Stimulated activated naive CD8-positive, alpha-beta T cell treated with anti-CD3 and anti-CD28 coated beads, Interleukin-15, Interleukin-2, amounts not matched to agents 100 ng/mL and 50 ng/mL, for 24 hours (primary cell): ENCODE results near the gene CTNNAL1.
"Not testable (repeated sequence)": the region's sequence is repeated elsewhere in the genome, so short reads cannot be mapped to it uniquely, and the experiment has no call there.

Experiments used
- H3K27ac Mint-ChIP-seq: one replicate; pipeline ENCODE4 v1.8.0; 2021; ENCODE audit warnings: mild to moderate bottlenecking, mixed read lengths
- H3K27me3 Mint-ChIP-seq: one replicate; pipeline ENCODE4 v1.8.0; 2021; ENCODE audit warnings: mixed read lengths
- H3K36me3 Mint-ChIP-seq: one replicate; pipeline ENCODE4 v1.8.0; 2021; ENCODE audit warnings: low read depth, mixed read lengths
- H3K4me1 Mint-ChIP-seq: one replicate; pipeline ENCODE4 v1.8.0; 2021; ENCODE audit warnings: low read depth, mixed read lengths
- H3K4me3 Mint-ChIP-seq: one replicate; pipeline ENCODE4 v1.8.0; 2021; ENCODE audit warnings: mild to moderate bottlenecking, mixed read lengths
- H3K9me3 Mint-ChIP-seq: one replicate; pipeline ENCODE4 v1.8.0; 2021; ENCODE audit warnings: mixed read lengths

The CTNNAL1 gene

GRCh38 chr9:108905494-108905893 lies 107.8 kb downstream of the CTNNAL1 start:
- Mint-ChIP-seq H3K9me3 (no peaks in the 10 kb centered on the region), H3K27ac (no peak overlapping the region), H3K4me1 (no peaks in the 10 kb centered on the region), H3K27me3 (no peaks in the 10 kb centered on the region), H3K36me3 (peaks cover 78% of the 10 kb centered on the region), H3K4me3 (no peak overlapping the region)

- H3K36me3 Mint-ChIP-seq: peaks cover 82% of the 10 kb centered on the region
- H3K4me1 Mint-ChIP-seq: no peaks in the 10 kb centered on the region
- no peak overlapping the region for H3K4me3 Mint-ChIP-seq
- no peaks in the 10 kb centered on the region for H3K27me3 Mint-ChIP-seq
- no peaks in the 10 kb centered on the region for H3K9me3 Mint-ChIP-seq
- H3K27ac Mint-ChIP-seq: no peak overlapping the region
Measured at GRCh38 chr9:108904161-108904560, 109.1 kb downstream of the CTNNAL1 start.

DNA sequence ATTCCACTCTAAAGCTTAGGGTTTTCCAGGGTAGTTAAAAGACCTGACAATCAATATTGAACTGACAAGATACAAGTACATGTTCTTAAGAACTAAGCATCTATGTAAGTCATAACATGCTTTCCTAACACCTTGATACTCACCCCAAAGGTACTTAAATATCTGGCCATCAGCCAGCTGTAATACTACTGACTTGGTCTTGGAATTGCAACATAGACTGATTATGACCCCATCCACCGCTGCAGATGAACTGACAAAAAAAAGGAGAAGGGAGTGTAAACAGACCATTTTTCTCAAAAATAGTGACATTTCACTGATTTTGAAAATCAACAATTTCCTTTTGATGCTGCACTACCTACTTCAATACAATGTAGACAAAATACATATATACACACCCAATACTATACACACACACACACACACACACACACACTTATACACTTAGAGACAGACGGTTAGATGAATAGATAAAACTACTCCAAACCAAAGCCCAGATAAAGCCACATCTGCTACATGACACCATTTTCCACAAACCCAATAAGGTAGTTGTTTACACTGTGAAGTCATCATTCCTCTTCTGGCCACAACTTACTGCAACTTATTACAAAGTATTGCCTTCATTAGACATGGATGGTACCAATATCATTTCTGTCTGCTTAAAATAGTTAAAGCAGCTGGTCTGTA lies 109.7 kb downstream of the CTNNAL1 start:
- no peak overlapping the region for H3K4me3 Mint-ChIP-seq
- no peak overlapping the region for H3K27ac Mint-ChIP-seq
- H3K4me1 Mint-ChIP-seq: no peaks in the 10 kb centered on the region
- H3K36me3 Mint-ChIP-seq: peaks cover 80% of the 10 kb centered on the region
- H3K9me3 Mint-ChIP-seq: no peaks in the 10 kb centered on the region
- no peaks in the 10 kb centered on the region for H3K27me3 Mint-ChIP-seq

GRCh38 chr9:108900176-108900575 lies 113.1 kb downstream of the CTNNAL1 start:
- H3K4me3 Mint-ChIP-seq: no peak overlapping the region
- no peak overlapping the region for H3K27ac Mint-ChIP-seq
- peaks cover 86% of the 10 kb centered on the region for H3K36me3 Mint-ChIP-seq
- H3K27me3 Mint-ChIP-seq: no peaks in the 10 kb centered on the region
- no peaks in the 10 kb centered on the region for H3K9me3 Mint-ChIP-seq
- H3K4me1 Mint-ChIP-seq: no peaks in the 10 kb centered on the region

DNA sequence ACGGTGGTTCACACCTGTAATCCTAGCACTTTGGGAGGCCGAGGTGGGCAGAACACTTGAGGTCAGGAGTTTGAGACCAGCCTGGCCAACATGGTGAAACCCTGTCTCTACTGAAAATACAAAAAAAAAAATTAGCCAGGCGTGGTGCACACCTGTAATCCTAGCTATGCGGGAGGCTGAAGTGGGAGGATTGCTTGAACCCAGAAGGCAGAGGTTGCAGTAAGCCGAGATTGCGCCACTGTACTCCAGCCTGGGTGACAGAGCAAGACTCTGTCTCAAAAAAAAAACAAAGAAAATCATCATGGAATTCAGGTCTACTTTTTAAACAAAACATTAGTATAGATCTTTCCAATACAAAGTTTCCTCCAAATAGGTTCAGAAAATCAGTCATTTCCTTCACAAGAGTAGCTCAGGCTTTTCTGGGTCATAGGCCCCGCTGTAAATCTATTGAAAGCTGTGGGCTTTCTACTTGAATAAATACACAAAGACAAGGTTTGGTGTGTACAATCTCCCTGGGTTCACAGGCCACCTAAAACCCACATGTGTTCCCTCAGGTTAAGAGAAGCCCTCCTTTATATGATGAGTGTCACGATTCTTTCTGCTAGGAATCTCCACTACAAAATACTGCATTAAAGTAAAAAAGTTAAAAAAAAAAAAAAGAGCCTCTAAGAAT lies 114.1 kb downstream of the CTNNAL1 start:
- not testable (repeated sequence) for H3K27ac Mint-ChIP-seq, H3K4me3 Mint-ChIP-seq, H3K9me3 Mint-ChIP-seq, H3K27me3 Mint-ChIP-seq, H3K4me1 Mint-ChIP-seq
- H3K36me3 Mint-ChIP-seq: peaks cover 89% of the 10 kb centered on the region

- no peak overlapping the region for H3K4me3 Mint-ChIP-seq
- no peak overlapping the region for H3K27ac Mint-ChIP-seq
- no peaks in the 10 kb centered on the region for H3K27me3 Mint-ChIP-seq
- no peaks in the 10 kb centered on the region for H3K4me1 Mint-ChIP-seq
- peaks cover 87% of the 10 kb centered on the region for H3K36me3 Mint-ChIP-seq
- H3K9me3 Mint-ChIP-seq: no peaks in the 10 kb centered on the region
Measured at GRCh38 chr9:108897324-108898096, 115.8 kb downstream of the CTNNAL1 start.

DNA sequence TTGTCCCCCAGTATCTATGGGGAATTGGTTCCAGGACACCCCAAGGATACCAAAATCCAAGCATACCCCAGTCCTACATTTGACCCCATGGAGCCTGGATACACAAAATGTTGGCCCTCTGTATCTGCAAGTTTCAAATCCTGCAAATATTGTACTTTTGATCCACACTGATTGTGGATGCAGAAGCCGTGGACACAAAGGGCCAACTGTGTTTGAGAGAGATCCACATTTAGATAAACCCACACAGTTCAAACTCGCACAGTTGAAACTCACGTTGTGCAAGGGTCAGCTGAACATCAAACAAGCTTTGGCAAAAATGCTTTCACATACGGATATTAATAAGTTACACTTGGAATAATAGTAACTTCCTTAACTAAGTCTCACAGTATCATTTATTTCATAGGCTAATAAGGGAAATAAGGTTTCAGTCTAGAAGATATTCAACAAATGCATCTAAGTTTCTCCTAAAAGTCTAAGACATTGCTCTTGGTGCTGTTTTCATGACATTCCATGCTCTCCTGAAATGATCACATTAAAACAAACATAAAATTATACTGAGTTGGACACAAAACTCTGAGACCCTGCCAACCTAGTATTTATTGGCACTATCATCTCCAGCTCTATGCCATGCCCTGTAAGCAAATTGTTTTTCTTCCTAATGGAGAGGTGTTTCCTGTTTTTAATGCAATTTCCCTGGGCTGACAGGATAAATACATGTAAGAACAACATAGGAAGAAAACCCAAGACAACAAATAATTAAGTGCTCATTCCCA lies 118.9 kb downstream of the CTNNAL1 start:
- H3K9me3 Mint-ChIP-seq: no peaks in the 10 kb centered on the region
- peaks cover 4% of the 10 kb centered on the region for H3K4me1 Mint-ChIP-seq
- no peak overlapping the region for H3K27ac Mint-ChIP-seq
- no peak overlapping the region for H3K4me3 Mint-ChIP-seq
- no peaks in the 10 kb centered on the region for H3K27me3 Mint-ChIP-seq
- H3K36me3 Mint-ChIP-seq: peaks cover 87% of the 10 kb centered on the region
